CD4-positive, alpha-beta T cell treated with Interleukin-6 at 100 ng/mL for 8 hours (primary cell): Measurements from ENCODE around the gene LIPJ.

Source experiments
- DNase-seq: peaks from one replicate; pipeline ENCODE4 v3.0.0-alpha.2; 2020; ENCODE audit warnings: mixed read lengths, low spot score

LIPJ gene

GRCh38 chr10:88586462-88586861, at the start of gene LIPJ:
Gene LIPJ, plus strand, starts transcription at chr10:88586762. Its CDS starts 3,926 bp downstream, at chr10:88590688.
- no peak for DNase-seq

DNA sequence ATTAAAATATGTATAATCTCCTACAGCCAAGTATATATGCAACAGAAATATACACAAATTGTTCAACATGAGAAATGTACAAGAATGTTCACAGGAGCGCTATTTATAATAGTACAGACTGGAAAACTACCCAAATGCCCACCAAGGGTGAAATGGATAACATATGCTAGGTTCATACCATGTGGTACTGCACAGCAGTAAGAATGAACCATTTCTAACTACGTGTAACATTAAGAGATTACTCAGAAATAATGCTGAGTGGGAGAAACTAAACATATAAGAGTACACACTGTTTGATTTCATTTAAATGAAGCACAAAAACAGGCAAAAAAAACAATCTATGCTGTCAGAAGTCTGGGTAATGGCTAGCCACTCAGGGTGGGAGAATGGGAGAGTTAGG, 49.2 kb upstream of the LIPJ start:
- no peak for DNase-seq

DNA sequence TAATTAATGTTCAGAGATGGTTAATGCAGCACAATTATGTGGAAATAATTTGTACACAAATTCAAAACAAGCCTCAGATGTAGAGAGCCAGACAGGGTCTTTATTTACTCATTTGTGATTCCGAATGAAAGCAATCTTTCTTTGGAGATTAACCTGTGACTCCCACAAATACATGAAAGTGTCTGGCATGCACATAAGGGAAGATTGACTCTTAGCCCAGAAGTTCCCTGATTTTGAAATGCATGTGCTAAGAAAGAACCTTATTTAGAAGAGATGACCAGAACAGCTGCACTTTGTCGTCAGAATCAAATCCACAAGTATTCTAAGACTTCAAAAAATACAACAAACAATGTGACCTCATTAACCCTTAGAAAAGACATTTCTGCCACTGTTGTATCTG, 48.5 kb upstream of the LIPJ start:
- DNase-seq, result no peak

- no peak for DNase-seq
Observed at GRCh38 chr10:88540351-88540750, 46.2 kb upstream of the LIPJ start.

GRCh38 chr10:88541116-88541626, 45.4 kb upstream of the LIPJ start:
- no peak for DNase-seq

GRCh38 chr10:88542522-88542921, 44.0 kb upstream of the LIPJ start:
- DNase-seq, result no peak

- no peak for DNase-seq
Observed at GRCh38 chr10:88544140-88544870, 42.3 kb upstream of the LIPJ start.

DNA sequence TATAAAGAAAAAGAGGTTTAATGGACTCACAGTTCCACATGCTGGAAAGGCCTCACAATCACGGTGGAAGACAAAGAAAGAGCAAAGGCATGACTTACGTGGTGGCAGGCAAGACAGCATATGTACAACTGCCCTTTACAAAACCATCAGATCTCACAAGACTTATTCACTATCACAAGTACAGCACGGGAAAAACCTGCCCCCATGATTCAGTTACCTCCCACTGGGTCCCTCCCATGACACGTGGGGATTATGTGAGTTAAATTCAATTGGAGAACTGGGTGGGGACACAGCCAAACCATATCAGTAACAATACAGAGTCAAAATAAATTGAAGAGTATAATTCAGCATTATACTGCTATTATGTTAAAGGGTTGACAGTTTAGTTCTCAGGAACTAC, 41.2 kb upstream of the LIPJ start:
- no peak for DNase-seq

GRCh38 chr10:88546497-88546896, 40.1 kb upstream of the LIPJ start:
- DNase-seq, result no peak

DNA sequence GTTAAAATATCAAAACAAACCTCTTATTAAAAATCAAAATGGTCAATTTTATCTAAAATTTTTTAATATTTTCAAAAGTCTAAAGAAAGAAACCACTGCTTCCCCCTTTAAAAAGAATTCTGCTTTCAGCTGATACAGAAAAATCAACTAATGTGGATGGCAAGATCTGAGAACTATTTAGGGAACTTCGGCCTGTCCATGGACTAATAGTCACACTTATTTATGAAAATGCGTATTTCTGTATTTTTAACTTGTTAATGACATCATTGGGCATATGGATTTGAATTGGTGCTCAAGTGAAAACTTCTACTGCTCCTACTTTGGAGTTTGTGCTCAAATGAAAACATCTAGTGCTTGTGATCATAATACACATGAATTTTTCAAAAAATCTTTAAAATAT, 35.3 kb upstream of the LIPJ start:
- no peak for DNase-seq

GRCh38 chr10:88553116-88553752, 33.3 kb upstream of the LIPJ start:
- DNase-seq, result peak; percentile 42

GRCh38 chr10:88555190-88555908, 31.2 kb upstream of the LIPJ start:
- no peak for DNase-seq

DNA sequence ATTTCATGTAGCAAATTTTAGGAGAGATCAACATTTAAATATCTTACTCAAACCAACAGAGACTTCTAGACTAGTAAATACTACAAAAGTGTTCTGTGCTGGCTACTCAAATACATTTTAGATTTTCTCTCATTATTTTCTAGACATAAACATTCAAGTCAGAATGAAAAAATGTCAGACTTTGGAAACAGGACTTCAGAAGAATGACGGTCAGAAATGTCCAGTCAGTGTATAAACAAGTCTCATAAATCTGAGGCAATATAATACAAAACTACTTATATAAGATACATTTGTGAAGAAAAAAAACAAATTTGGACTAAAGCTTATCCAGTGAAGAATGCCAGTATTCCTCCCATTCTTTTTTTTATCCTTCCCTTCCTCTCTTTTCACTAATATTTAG, 29.3 kb upstream of the LIPJ start:
- no peak for DNase-seq

- DNase-seq, result no peak
Observed at GRCh38 chr10:88557658-88558057, 28.9 kb upstream of the LIPJ start.

GRCh38 chr10:88562152-88562551, 24.4 kb upstream of the LIPJ start:
- no peak for DNase-seq

GRCh38 chr10:88565072-88565471, 21.5 kb upstream of the LIPJ start:
- DNase-seq, result no peak

DNA sequence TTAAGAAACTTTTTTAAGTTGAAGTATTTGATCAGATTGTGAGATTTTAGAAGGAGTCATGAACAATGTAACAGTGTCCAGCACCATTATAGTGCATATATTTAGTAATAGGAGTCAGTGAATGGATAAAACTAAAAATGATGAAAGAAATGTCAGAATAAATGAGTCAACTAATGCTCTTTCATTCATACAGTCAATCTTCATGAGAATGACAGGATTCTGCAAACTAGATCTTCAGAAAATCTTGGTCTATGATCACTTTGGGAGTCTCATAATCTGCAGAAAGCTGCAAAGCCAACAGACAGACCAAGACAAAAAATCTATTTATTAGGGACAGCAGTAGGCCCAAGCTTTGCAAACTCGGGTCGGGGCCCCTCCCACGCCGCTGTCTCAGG, 4.2 kb upstream of the LIPJ start:
- no peak for DNase-seq

- DNase-seq, result peak; percentile 62
Observed at GRCh38 chr10:88582806-88583583, 3.6 kb upstream of the LIPJ start, which contains the start of gene RNLS. Gene RNLS, minus strand, starts transcription at chr10:88583318.

DNA sequence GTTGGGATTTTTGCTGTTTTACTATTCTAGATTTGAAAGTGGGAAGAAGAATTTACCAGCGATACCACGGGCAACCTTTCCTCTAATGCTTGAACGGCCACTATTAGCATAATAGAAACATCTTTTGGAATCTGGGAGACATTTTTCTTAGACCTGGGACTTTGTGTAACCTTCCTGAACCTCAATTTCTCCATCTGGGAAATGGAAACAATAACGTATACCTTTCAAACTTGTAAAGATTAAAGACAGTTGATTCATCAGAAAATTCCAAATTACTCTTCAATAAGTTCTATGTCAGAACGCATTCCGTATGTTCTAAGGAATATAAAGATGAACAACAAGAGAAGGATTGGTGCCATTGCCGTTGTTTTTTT, 3.0 kb upstream of the LIPJ start:
- no peak for DNase-seq

DNA sequence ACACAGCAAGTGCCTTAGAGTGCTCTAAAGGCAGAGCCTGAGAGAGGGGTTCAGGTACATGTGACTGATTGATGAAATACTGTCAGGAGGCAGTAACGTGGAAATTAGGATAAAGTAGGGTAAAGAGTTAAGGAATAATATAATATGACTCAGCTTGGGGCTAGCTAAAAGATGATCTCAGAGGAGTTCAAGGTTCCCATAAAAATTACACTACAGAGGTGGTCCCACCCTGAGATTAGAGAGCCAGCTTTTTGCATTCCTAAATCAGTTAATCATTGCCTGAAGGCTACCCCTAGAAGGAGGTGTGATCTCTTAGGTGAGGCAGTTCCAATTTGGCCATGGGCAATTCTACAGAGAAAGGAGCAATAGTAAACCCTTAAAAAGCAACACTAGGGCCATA, 5.8 kb downstream of the LIPJ start:
- no peak for DNase-seq

DNA sequence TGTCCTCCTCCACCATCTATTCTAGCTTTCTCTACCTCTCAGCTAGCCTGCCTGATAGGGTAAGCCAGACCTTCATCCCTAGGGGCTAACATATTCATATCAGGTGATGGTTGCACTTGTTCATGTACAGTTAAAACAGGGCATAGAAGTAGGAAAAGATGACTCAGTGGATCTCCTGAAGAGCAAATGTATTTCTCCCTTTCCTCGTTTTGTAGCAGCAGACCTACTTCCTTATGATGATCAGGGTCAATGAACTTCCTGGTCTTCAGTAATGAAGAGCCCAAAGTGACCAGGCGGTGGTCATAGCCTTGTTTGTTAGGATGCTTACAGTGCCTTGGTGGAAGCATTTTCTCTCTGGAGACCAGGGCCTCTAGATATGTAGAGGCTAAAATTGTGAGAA, 6.3 kb downstream of the LIPJ start:
- no peak for DNase-seq

GRCh38 chr10:88594482-88594881, 7.9 kb downstream of the LIPJ start:
- DNase-seq, result no peak
